HepG2 (cell line): Measurements from ENCODE around the gene ANKHD1.

ENCODE experiments used
- EZH2 ChIP-seq: conservative IDR thresholded peaks from 2 replicates; pipeline ENCODE4 v1.6.1; 2012; ENCODE audit warnings: mild to moderate bottlenecking, low read depth, low read length, moderate library complexity
- MAZ ChIP-seq, 2 experiments: sonication (generic) in 1 of 2; formaldehyde crosslinking in 1 of 2; IDR thresholded peaks; 2 replicates each; pipeline versions ENCODE4 v1.5.0 to v1.6.1; 2012 to 2020; ENCODE audit warnings: low read depth in 2 of 2, mild to moderate bottlenecking in 2 of 2, borderline replicate concordance in 1 of 2, improper control_type of control experiment in 1 of 2, low read length in 1 of 2, missing genetic modification reagents in 1 of 2, moderate library complexity in 1 of 2
- POLR2A ChIP-seq, 2 experiments: IDR thresholded peaks; 2 replicates each; pipeline ENCODE4 v1.6.1; 2011; ENCODE audit warnings: low read depth in 2 of 2, low read length in 2 of 2, mild to moderate bottlenecking in 1 of 2, moderate library complexity in 1 of 2; ENCODE audit not compliant: insufficient read depth in 1 of 2
- PRPF4 ChIP-seq: fragments of 200-400 bp; formaldehyde crosslinking; IDR thresholded peaks from 2 replicates; pipeline ENCODE4 v1.6.1; 2016; ENCODE audit warnings: low read length, low read depth; ENCODE audit not compliant: poor library complexity, severe bottlenecking
- ZNF143 ChIP-seq: sonication (generic); formaldehyde crosslinking; IDR thresholded peaks from 2 replicates; pipeline ENCODE4 v1.4.0; 2020; ENCODE audit warnings: missing genetic modification reagents
- ZNF17 ChIP-seq: sonication (generic); formaldehyde crosslinking; IDR thresholded peaks from 2 replicates; pipeline ENCODE4 v1.5.0; 2020; ENCODE audit warnings: mild to moderate bottlenecking, missing genetic modification reagents
- ZNF343 ChIP-seq: sonication (generic); formaldehyde crosslinking; IDR thresholded peaks from 2 replicates; pipeline ENCODE4 v1.4.0; 2020; ENCODE audit warnings: mild to moderate bottlenecking, missing genetic modification reagents
- TF ChIP-seq, protein P1 (sequence below), 2 experiments: fragments of 450-650 bp in 1 of 2; sonication (generic) in 1 of 2; formaldehyde crosslinking in 1 of 2; IDR thresholded peaks; 2 replicates each; pipeline versions ENCODE4 v1.6.1 to v1.8.0; 2016 to 2022; ENCODE audit warnings: antibody characterized with exemption in 1 of 2, mild to moderate bottlenecking in 1 of 2, missing genetic modification reagents in 1 of 2
- TF ChIP-seq, protein P2 (sequence below): sonication (generic); formaldehyde crosslinking; IDR thresholded peaks from 2 replicates; pipeline ENCODE4 v1.4.0; 2020; ENCODE audit warnings: missing genetic modification reagents, borderline replicate concordance

- TF ChIP-seq ZNF17 (CRISPR knock-in tag) (no peak), PRPF4 (no peak), ZNF343 (no peak), EZH2 (no peak), POLR2A (IDR thresholded peaks at IDR 0.05; ENCODE audit: insufficient read depth in 1 of 2, low read depth in 2 of 2, low read length in 2 of 2) (no peak), ZNF143 (CRISPR knock-in tag) (no peak), MAZ (IDR thresholded peaks at IDR 0.05; ENCODE audit: borderline replicate concordance, low read depth, low read length) (no peak), MAZ (CRISPR knock-in tag; IDR thresholded peaks at IDR 0.05; ENCODE audit: low read depth) (no peak)
- TF ChIP-seq, protein P1, sequence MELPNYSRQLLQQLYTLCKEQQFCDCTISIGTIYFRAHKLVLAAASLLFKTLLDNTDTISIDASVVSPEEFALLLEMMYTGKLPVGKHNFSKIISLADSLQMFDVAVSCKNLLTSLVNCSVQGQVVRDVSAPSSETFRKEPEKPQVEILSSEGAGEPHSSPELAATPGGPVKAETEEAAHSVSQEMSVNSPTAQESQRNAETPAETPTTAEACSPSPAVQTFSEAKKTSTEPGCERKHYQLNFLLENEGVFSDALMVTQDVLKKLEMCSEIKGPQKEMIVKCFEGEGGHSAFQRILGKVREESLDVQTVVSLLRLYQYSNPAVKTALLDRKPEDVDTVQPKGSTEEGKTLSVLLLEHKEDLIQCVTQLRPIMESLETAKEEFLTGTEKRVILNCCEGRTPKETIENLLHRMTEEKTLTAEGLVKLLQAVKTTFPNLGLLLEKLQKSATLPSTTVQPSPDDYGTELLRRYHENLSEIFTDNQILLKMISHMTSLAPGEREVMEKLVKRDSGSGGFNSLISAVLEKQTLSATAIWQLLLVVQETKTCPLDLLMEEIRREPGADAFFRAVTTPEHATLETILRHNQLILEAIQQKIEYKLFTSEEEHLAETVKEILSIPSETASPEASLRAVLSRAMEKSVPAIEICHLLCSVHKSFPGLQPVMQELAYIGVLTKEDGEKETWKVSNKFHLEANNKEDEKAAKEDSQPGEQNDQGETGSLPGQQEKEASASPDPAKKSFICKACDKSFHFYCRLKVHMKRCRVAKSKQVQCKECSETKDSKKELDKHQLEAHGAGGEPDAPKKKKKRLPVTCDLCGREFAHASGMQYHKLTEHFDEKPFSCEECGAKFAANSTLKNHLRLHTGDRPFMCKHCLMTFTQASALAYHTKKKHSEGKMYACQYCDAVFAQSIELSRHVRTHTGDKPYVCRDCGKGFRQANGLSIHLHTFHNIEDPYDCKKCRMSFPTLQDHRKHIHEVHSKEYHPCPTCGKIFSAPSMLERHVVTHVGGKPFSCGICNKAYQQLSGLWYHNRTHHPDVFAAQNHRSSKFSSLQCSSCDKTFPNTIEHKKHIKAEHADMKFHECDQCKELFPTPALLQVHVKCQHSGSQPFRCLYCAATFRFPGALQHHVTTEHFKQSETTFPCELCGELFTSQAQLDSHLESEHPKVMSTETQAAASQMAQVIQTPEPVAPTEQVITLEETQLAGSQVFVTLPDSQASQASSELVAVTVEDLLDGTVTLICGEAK (IDR thresholded peaks at IDR 0.05) = no peak
- TF ChIP-seq, protein P1 (CRISPR knock-in tag; IDR thresholded peaks at IDR 0.05) = no peak
- TF ChIP-seq, protein P2, sequence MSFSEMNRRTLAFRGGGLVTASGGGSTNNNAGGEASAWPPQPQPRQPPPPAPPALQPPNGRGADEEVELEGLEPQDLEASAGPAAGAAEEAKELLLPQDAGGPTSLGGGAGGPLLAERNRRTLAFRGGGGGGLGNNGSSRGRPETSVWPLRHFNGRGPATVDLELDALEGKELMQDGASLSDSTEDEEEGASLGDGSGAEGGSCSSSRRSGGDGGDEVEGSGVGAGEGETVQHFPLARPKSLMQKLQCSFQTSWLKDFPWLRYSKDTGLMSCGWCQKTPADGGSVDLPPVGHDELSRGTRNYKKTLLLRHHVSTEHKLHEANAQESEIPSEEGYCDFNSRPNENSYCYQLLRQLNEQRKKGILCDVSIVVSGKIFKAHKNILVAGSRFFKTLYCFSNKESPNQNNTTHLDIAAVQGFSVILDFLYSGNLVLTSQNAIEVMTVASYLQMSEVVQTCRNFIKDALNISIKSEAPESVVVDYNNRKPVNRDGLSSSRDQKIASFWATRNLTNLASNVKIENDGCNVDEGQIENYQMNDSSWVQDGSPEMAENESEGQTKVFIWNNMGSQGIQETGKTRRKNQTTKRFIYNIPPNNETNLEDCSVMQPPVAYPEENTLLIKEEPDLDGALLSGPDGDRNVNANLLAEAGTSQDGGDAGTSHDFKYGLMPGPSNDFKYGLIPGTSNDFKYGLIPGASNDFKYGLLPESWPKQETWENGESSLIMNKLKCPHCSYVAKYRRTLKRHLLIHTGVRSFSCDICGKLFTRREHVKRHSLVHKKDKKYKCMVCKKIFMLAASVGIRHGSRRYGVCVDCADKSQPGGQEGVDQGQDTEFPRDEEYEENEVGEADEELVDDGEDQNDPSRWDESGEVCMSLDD (CRISPR knock-in tag) = no peak
Observed at GRCh38 chr5:140542972-140543371, 141.3 kb downstream of the ANKHD1 start.
